Muscle of back (tissue), 10 donors: ENCODE measurements around the gene HK3. TPM values are rescaled to one million over a fixed set of nuclear protein-coding genes. Genes with fewer than 3 reads are reported as not detected.

ENCODE experiments used
- polyA plus RNA-seq, 10 donors: library from polyadenylated mRNA; unstranded; fragments of 120-200 nt; gene quantifications; one replicate each; pipeline ENCODE4 v1.2.1, GENCODE V29; 2013; ENCODE audit not compliant: insufficient read length in 10 of 10

Gene HK3
- polyA plus RNA-seq, 10 donors: 0.41 to 2.6 (median 1.1) TPM

Other genes starting within 250 kb of the HK3 start
- 1 to 10 TPM in 8 of 10 donors, under 1 TPM in 2; 0.84 to 2.0 (median 1.3) TPM for gene UNC5A, start 88.8 kb downstream of the HK3 start, polyA plus RNA-seq
- 10 to 100 TPM; 21.8 to 39.2 (median 29.0) TPM for gene UIMC1, start 107.4 kb upstream of the HK3 start, polyA plus RNA-seq
- gene ZNF346, start 123.3 kb upstream of the HK3 start, polyA plus RNA-seq: 10 to 100 TPM; 10.8 to 19.0 (median 14.2) TPM
- 100 to 1,000 TPM; 120 to 189 (median 137) TPM for gene FGFR4, start 187.6 kb upstream of the HK3 start, polyA plus RNA-seq
- 10 to 100 TPM; 35.1 to 49.7 (median 42.5) TPM for gene NSD1, start 234.4 kb upstream of the HK3 start, polyA plus RNA-seq